Measurements from ENCODE around the gene ANKRD39. TPM values are rescaled to one million over a fixed set of nuclear protein-coding genes. Genes with fewer than 3 reads are reported as not detected.

ANKRD39 gene
- total and polyA plus RNA-seq, 2 of the 8 experiments (the other 6 are each of a cell fraction or from before 2014, with no cell fraction given): 18.5 to 21.3 TPM

GRCh38 chr2:96903815-96904214 lies 46.0 kb upstream of the ANKRD39 start:
- no peak overlapping the region for H3K23ac ChIP-seq (ENCODE audit: insufficient read length)
- no peaks in the 10 kb centered on the region for H3K36me3 ChIP-seq (ENCODE audit: control insufficient read depth in 2 of 4, insufficient read depth in 4 of 4, low read length in 3 of 4)
- ChIA-PET CTCF (ENCODE audit: partially characterized antibody) (interaction anchor here (0.8 to 2.1 kb wide), 9 partner anchors 13 to 47 kb away, joined by 3 to 8 read pairs (median 4); partner anchors contain the start of gene ANKRD39), POLR2A (ENCODE audit: partially characterized antibody) (interaction anchor here (1.7 to 2.1 kb wide), 3 partner anchors 23 to 36 kb away, joined by 5 to 6 read pairs (median 5); no protein-coding TSS in a partner anchor)
- H3K23me2 ChIP-seq (ENCODE audit: low read depth, low read length): no peaks in the 10 kb centered on the region
- H3K14ac ChIP-seq (ENCODE audit: insufficient read length): no peak overlapping the region
- no peak overlapping the region for H3K27ac ChIP-seq (ENCODE audit: low read depth, low read length)
- peak overlapping the region; percentile 8; the same call in 1 of the 2 replicates for H4K8ac ChIP-seq (ENCODE audit: extremely low read depth, insufficient read depth, low read length)
- no peaks in the 10 kb centered on the region for H3K27me3 ChIP-seq (replicated peaks in 1 of 4; ENCODE audit: control insufficient read depth in 3 of 4, extremely low read depth in 1 of 4, insufficient read depth in 3 of 4, low read length in 3 of 4)
- H2BK15ac ChIP-seq (ENCODE audit: low read length): no peak overlapping the region
- DNase-seq (ENCODE audit: low read depth in 1 of 2, low spot score in 2 of 2): no peak
- H4K20me1 ChIP-seq (replicated peaks in 1 of 2; ENCODE audit: control insufficient read depth in 1 of 2, insufficient read depth in 2 of 2, low read length in 2 of 2): no peaks in the 10 kb centered on the region
- H3K18ac ChIP-seq (ENCODE audit: extremely low read depth, low read length): no peak overlapping the region
- H3K9me3 ChIP-seq (ENCODE audit: insufficient read depth in 2 of 2, low read depth in 1 of 2, low read length in 1 of 2): no peaks in the 10 kb centered on the region
- peaks cover 0 to 18% (median 16%) of the 10 kb centered on the region in 4 experiments; a peak in 6 of 7 replicates for H3K4me1 ChIP-seq (replicated peaks in 1 of 4; ENCODE audit: control insufficient read depth in 3 of 4, insufficient read depth in 4 of 4, low read length in 3 of 4)
- no peak overlapping the region for H3K9ac ChIP-seq (replicated peaks in 1 of 4; ENCODE audit: extremely low read depth in 1 of 4, low read depth in 3 of 4, low read length in 3 of 4)
- no peak overlapping the region for H3K4me2 ChIP-seq (ENCODE audit: insufficient read depth in 1 of 2, low read depth in 2 of 2, low read length in 2 of 2)
- no peak overlapping the region for H4K5ac ChIP-seq (ENCODE audit: insufficient read length, low read depth, low read length)
- no peak overlapping the region for H4K91ac ChIP-seq (replicated peaks; ENCODE audit: insufficient read length, low read length)
- H3K4me3 ChIP-seq (ENCODE audit: extremely low read depth in 1 of 4, insufficient read depth in 2 of 4, low read depth in 3 of 4, low read length in 4 of 4): no peak overlapping the region
- FAIRE-seq: no peak
- H2BK12ac ChIP-seq (ENCODE audit: low read depth, low read length): peak overlapping the region; percentile 80; the same call in 1 of the 2 replicates
- H3K79me2 ChIP-seq (ENCODE audit: control insufficient read depth in 1 of 2, insufficient read depth in 2 of 2, low read length in 2 of 2): no peaks in the 10 kb centered on the region
- 0 out of 2 replicates have a peak overlapping the region, but pooled peaks have one; percentile 80 for H2BK20ac ChIP-seq (ENCODE audit: low read length)
- no peak overlapping the region for H3K4ac ChIP-seq (replicated peaks; ENCODE audit: insufficient read length, low read depth, low read length)
- no peak overlapping the region for H3K56ac ChIP-seq (replicated peaks; ENCODE audit: insufficient read length, low read depth, low read length)
- no peak overlapping the region for H2AFZ ChIP-seq (ENCODE audit: low read length)
- TF ChIP-seq KDM5A (IDR thresholded peaks at IDR 0.05; ENCODE audit: low read length): no peak
- no peak for TF ChIP-seq CTBP2 (IDR thresholded peaks at IDR 0.05; ENCODE audit: borderline replicate concordance, insufficient read depth, insufficient read length, low read length)
- no peak for TF ChIP-seq BRCA1 (IDR thresholded peaks at IDR 0.05; ENCODE audit: low read depth, low read length)
- no peak overlapping the region for H2AK5ac ChIP-seq (ENCODE audit: low read depth, low read length)
- H2BK5ac ChIP-seq (ENCODE audit: low read depth, low read length): peak overlapping the region; percentile 63; the same call in 1 of the 2 replicates
- 91% methylated on average over 7 of the region's 7 CpGs; no CpG with 5 or more reads in 1 of the 2 experiments for WGBS, 2 experiments (ENCODE audit: extremely low coverage in 1 of 2, insufficient coverage in 1 of 2, insufficient read length in 1 of 2, insufficient replicate concordance in 2 of 2, low coverage in 1 of 2, low lambda C conversion rate in 2 of 2, missing lambda C conversion rate in 1 of 2)
- H3K79me1 ChIP-seq (ENCODE audit: low read depth, low read length): no peaks in the 10 kb centered on the region
- H2BK120ac ChIP-seq (replicated peaks; ENCODE audit: low read depth, low read length): no peak overlapping the region

All from H1 (cell line).